Measurements from ENCODE around the gene FRMD4A.

GRCh38 chr10:13943735-13944398, 386.9 kb downstream of the FRMD4A start:
- TF ChIP-seq CTCF (IDR thresholded peaks at IDR 0.05) (no peak), EZH2 (IDR thresholded peaks at IDR 0.05) (no peak), EZH2phosphoT487 (IDR thresholded peaks at IDR 0.05) (no peak)

Measured in neural progenitor cell (in vitro differentiated cells).